T-helper 1 cell (primary cell): ENCODE measurements around the gene SOCS6.
"Not testable (repeated sequence)": the region's sequence is repeated elsewhere in the genome, so short reads cannot be mapped to it uniquely, and the experiment has no call there.

Experiments used
- DNase-seq, 5 donors: peaks; one replicate each; pipeline ENCODE4 v3.0.0-alpha.2; 2012 to 2020

SOCS6 gene

GRCh38 chr18:70363861-70364260 lies 75.0 kb downstream of the SOCS6 start:
- DNase-seq: no peak

GRCh38 chr18:70365361-70365760 lies 76.5 kb downstream of the SOCS6 start:
- no peak for DNase-seq

GRCh38 chr18:70366174-70366573 lies 77.3 kb downstream of the SOCS6 start:
- DNase-seq: no peak

- no peak for DNase-seq
Measured at GRCh38 chr18:70366670-70367069, 77.8 kb downstream of the SOCS6 start.

GRCh38 chr18:70367344-70367743 lies 78.5 kb downstream of the SOCS6 start:
- not testable (repeated sequence) for DNase-seq

- DNase-seq: no peak
Measured at GRCh38 chr18:70368903-70369302, 80.1 kb downstream of the SOCS6 start.

DNA sequence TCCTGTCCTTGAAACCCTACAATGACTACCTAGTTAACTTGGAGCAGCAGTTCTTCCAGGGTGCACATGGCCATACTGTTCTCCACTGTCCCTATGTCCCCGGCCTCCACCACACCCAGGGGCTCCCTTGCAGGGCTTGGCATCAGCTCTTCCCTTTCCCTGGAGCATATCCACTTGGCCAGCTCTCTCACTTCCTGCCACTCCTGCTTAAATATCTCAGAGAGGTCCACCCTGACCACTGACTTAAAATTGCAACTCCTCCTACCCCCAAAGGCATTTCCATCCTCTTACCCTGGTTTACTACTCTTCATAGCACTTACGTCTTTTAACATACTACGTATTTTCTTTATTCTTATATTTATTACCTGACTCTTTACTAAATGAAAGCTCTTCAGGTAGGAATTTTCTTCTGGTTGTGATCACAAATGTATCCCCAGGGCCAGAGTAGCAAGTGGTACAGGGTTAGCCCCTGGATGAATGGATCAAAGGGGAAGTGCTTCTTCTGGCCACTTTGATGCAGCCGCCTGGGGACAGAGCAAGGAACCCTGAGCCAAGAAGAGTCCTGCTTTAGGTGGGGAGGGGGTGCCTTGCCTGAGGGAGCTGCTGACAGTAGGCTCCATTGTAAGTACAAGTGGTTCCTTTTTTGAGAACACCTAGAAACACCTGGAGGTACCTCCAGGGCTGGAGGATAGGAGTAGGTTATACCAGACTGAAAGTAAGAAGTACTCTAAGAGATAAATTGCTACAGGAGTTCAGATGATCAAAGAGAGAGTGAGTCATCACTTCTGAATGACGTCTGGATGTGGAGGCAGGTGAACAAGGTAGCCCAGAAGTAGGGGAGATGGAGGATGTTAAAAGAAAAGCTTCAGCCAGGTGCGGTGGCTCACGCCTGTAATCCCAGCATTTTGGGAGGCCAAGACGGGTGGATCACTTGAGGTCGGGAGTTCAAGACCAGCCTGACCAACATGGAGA lies 82.2 kb downstream of the SOCS6 start:
- no peak for DNase-seq

DNA sequence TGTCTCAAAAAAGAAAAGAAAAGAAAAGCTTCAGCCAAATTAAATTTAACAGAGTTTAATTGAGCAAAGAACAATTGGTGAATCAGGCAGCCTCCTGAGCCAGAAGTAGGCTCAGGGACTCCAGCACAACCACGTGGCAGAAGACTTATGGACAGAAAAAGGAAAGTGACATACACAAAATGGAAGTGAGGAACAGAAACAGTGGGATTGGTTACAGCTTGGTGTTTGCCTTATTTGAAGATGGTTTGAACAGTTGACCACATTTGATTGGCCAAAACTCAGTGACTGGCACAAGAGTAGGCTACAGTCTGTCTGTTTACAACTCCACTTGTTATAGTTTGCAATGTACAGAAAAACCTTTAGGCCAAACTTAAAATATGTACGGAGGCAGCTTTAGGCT lies 83.1 kb downstream of the SOCS6 start:
- no peak for DNase-seq

- no peak for DNase-seq
Measured at GRCh38 chr18:70372450-70373041, 83.7 kb downstream of the SOCS6 start.

- no peak for DNase-seq
Measured at GRCh38 chr18:70373042-70373519, 84.2 kb downstream of the SOCS6 start.

DNA sequence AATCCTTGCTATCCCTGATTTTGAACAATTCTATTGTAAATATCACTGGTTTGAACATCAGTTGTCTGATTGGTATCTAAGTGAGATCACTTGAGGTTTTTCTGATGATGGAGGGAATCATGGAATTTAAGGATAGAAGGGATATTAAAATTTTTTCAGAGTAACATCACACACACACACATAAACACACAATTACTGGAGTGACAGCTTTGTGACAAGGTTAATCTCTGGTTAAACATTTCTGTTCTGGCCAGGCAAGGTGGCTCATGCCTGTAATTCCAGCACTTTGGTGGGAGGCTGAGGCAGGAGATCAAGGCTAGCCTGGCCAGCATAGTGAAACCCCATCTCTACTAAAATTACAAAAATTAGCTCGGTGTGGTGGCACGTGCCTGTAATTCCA lies 85.3 kb downstream of the SOCS6 start:
- no peak for DNase-seq

DNA sequence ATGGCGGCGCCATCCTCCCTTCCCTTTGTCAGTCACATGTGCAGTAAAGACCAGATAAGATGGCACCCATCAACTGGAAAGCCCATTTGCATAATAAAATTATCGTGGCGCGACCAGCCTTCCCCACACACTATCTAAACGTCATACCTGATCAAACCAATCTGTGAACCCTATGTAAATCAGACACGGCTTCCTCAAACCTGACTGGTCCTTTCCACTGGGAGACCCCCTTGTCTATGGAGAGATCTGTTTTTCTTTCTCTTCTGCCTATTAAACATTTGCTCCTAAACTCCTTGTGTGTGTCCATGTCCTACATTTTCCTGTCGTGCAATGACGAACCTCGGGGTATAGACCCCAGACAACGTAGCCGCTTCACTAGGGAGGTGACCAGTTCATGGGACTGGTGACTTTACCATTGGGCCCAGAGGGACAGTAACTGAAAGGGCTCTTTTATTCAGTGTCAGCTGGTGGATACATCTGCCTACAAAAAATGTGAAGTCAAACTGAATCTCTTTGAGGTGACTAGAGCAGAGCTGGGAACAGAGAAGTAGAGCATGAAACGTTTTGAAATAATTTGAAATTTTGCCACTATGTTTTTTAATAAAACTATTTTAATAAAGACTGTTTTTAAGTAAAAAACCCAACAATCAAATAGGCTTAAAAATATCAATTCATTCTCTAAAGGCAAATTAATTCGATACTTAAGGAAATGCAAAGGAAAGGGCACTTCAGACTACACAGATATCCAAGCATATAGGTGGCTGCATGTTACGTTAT lies 87.5 kb downstream of the SOCS6 start:
- DNase-seq: no peak

- DNase-seq: no peak
Measured at GRCh38 chr18:70376914-70377258, 88.0 kb downstream of the SOCS6 start.

GRCh38 chr18:70377317-70377799 lies 88.5 kb downstream of the SOCS6 start:
- no peak for DNase-seq

- DNase-seq: no peak
Measured at GRCh38 chr18:70377857-70378701, 89.2 kb downstream of the SOCS6 start.
